Measurements from ENCODE around the gene TM2D3. TPM values are rescaled to one million over a fixed set of nuclear protein-coding genes. Genes with fewer than 3 reads are reported as not detected.

Gene TM2D3
- total RNA-seq, 1 experiment from 2014 or later = 45.3 TPM

DNA sequence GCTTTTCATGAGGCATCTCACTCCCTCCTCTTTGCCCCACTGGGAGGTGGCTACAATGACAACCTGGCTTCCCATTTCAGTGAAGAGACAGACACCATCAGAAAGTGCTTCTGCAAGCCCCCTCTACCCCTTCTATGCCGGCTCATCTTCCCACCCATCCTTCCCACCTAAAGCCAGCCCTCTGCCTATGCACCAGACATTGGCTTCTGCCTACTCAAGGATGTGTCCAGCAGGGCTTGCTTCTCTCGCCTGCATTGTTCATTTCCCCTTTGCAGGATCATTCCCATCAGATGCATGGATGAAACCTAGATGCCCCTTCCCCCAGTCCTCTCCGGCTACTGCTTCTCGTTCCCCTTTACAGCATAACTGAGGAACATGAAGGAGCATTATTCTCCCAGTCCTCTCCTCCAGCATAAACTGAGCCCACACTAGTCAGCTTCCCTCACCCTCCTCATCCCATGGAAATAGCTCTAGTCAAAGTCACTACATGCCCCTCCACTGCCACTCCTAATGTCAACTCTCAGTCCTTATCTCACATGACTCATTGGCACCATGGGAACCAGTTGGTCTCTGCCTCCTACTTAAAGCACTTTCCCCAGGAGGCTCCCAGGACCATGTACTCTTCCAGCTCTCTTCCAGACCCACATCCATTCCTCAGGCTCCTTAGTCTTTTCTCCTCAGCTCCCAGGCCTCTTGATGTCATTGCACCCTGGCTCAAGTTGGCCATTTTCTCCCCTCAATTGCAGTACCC lies 47.9 kb downstream of the TM2D3 start:
- DNase-seq (ENCODE audit: low read depth) = no peak

DNA sequence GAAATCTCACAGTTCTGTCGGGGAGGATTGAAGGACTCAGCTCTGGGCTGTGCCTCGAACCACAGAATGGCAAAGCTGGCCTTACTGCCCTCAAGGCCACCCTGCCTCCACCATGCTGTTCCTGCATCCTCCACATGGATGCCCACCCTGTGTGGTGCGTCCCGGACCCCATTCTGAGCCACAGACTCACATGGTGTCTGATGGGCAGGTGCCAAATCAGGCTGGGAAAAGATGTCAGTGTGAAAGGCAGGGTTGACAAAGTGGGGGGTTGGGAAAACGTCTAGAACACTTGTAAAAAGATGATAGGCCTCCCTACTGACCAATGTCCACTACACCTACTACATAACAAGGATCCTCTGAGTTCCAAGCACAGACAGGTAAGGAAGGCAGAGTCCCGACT lies 49.4 kb downstream of the TM2D3 start:
- DNase-seq (ENCODE audit: low read depth) = no peak

DNA sequence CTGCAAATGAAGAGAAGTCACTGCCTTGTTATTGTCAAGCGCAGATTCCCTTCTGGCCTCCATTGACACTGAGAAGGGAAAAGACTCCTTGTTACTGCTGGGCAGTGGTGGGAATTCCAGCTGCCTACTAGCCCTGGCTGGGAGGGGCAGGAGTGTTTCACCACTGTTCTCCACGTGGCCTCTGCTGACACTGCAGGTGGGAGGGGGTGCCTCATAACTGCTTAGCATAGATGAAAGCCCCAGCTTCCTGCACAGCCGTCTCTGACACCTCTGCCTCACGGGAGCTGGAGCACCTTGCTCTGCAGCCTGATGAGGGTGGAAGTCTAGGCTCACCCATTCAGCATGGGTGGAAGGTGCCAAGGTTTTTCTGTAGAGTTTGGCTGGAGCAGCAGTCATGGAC lies 52.1 kb downstream of the TM2D3 start:
- DNase-seq (ENCODE audit: low read depth) = no peak

DNA sequence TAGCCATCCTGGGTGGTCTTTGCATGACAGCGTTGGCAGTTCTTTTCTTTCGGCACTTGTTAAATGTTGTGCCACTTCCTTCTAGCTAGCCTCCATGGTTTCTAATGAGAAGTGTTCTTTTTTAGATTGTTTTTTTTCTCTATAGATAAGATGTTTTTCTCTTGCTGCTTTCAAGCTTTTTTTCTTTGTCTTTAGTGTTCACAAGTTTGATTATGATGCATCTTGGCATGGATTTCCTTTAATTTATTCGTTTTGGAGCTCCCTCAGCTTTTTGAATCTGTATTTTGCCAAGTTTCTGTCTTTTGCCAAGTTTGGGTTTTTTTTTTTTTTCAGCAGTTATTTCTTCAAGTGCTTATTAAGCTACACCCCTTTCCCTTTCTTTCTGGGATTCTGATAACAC lies 53.1 kb downstream of the TM2D3 start:
- DNase-seq (ENCODE audit: low read depth) = no peak

DNA sequence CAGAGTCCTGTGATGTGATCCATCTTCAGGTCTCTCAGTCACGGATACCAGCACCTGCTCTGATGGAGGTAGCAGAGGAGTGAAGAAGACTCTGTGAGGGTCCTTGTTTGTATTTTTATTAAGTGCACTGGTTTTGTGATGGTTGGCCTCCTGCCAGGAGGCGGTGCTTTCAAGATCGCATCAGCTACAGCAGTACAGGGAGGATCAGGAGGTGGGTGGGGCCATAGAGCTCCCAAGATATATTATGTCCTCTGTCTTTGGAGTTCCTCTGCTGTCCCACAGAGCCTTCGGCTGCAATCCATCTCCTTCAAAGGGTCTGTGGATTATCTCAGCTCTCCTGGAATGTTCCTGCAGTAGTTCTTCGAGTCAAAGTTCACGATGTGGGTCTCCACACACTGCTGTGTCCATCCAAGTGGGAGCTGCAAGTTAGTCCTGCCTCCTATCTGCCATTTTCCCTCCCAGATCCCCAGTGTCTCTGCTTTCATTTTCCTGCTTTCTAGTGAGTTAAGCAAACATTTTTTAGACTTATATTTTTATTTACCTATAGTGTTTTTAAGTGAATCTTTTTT lies 54.7 kb downstream of the TM2D3 start:
- DNase-seq (ENCODE audit: low read depth) = no peak

DNA sequence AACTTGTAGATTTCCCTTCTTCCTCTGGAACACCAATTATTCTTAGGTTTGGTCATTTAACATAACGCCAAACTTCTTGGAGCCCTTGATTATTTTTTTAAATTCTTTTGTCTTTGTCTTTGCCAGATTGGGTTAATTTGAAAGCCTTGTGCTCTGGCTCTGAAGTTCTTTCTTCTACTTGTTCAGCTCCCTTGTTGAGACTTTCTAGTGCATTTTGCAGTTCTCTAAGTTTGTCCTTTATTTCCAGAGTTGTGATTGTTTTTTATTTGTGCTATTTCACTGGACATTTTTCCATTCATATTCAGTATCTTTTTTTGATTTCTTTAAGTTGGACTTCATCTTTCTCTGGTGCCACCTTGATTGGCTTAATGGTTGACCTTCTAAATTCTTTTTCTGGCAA lies 55.5 kb downstream of the TM2D3 start:
- no peak for DNase-seq (ENCODE audit: low read depth)

Other genes starting within 250 kb of the TM2D3 start
- 0.48 and 0.68 TPM in 2 replicates for gene PCSK6, start 162.7 kb downstream of the TM2D3 start, total RNA-seq (2014; rRNA removed; shearing (Covaris generic))
- 10.7 and 12.1 TPM in 2 replicates for gene TARS3, start 72.1 kb upstream of the TM2D3 start, total RNA-seq (2014; rRNA removed; shearing (Covaris generic))
- gene OR4F6, start 151.1 kb upstream of the TM2D3 start, total RNA-seq (2014; rRNA removed; shearing (Covaris generic)) = not detected in 2 replicates
- 0.10 and 0.72 TPM in 2 replicates for gene OR4F15, start 159.8 kb upstream of the TM2D3 start, total RNA-seq (2014; rRNA removed; shearing (Covaris generic))